ENCODE data around the gene NACA. TPM values are rescaled to one million over a fixed set of nuclear protein-coding genes. Genes with fewer than 3 reads are reported as not detected.
A peak's percentile ranks its signal among the peaks of the same experiment; 100 is the strongest.

Gene NACA
- total and polyA plus RNA-seq, 2 experiments from 2014 or later: 1,081 to 2,495 TPM

GRCh38 chr12:56679883-56680575 is 45.1 kb downstream of the NACA start:
- H3K9me2 ChIP-seq (ENCODE audit: insufficient read depth): no peaks in the 10 kb centered on the region
- Mint-ChIP-seq H3K4me3 (no peak overlapping the region), H3K36me3 (ENCODE audit: low read depth) (peaks cover 69% of the 10 kb centered on the region), H3K27ac (0 out of 2 replicates have a peak overlapping the region, but pooled peaks have one; percentile 56), H3K27me3 (ENCODE audit: insufficient read depth, low read depth, poor library complexity) (peaks cover 9% of the 10 kb centered on the region), H3K9me3 (no peaks in the 10 kb centered on the region), H3K4me1 (peaks cover 21% of the 10 kb centered on the region)
- H3K27ac ChIP-seq (ENCODE audit: low read depth): peak overlapping the region; percentile 65
- TF ChIP-seq ZNF114 (CRISPR knock-in tag; IDR thresholded peaks at IDR 0.05): no peak
- H2AFZ ChIP-seq: no peak overlapping the region
- peaks cover 10% of the 10 kb centered on the region; the same call in 1 of the 2 replicates for H3K36me3 ChIP-seq (ENCODE audit: insufficient read depth)
- no peak overlapping the region for H3K4me3 ChIP-seq
- no peak for DNase-seq (ENCODE audit: low spot score)
- H3K79me2 ChIP-seq (replicated peaks; ENCODE audit: insufficient read depth): peaks cover 100% of the 10 kb centered on the region
- no peak overlapping the region for H3K4me2 ChIP-seq
- ATAC-seq: no peak
- H3K27me3 ChIP-seq (ENCODE audit: insufficient read depth): no peaks in the 10 kb centered on the region
- H3K4me1 ChIP-seq (ENCODE audit: insufficient read depth): peaks cover 22% of the 10 kb centered on the region
- H3F3A ChIP-seq (replicated peaks; ENCODE audit: low read depth): peaks cover 15% of the 10 kb centered on the region; the same call in 1 of the 2 replicates
- peaks cover 90% of the 10 kb centered on the region for H4K20me1 ChIP-seq (replicated peaks; ENCODE audit: insufficient read depth)

DNA sequence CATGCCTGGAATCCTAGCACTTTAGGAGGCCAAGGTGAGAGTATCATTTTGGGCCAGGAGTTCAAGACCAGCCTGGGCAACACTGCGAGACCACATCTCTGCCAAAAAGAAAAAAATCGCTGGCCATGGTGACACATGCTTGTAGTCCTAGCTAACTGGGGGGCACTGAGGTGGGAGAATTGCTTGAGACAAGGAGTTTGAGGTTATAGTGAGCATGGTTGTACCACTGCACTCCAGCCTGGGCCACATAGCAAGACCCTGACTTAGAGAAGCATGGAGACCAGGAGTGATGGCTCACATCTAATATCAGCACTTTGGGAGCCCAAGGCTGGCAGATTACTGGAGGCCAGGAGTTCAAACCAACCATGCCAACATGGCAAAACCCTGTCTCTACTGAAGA is 46.2 kb downstream of the NACA start:
- 0 out of 2 replicates have a peak, but pooled peaks cover 10% of the 10 kb centered on the region for H3K36me3 ChIP-seq (ENCODE audit: insufficient read depth)
- no peaks in the 10 kb centered on the region for H3K9me2 ChIP-seq (ENCODE audit: insufficient read depth)
- DNase-seq (ENCODE audit: low spot score) (no peak), ATAC-seq (no peak)
- H3K79me2 ChIP-seq (replicated peaks; ENCODE audit: insufficient read depth): peaks cover 100% of the 10 kb centered on the region
- H3K27ac Mint-ChIP-seq: peak overlapping the region; percentile 34; the same call in 1 of the 2 replicates
- H2AFZ ChIP-seq: no peak overlapping the region
- TF ChIP-seq ZNF462 (CRISPR knock-in tag; IDR thresholded peaks at IDR 0.05): no peak
- TF ChIP-seq ZNF114 (CRISPR knock-in tag; IDR thresholded peaks at IDR 0.05): no peak
- 0 out of 2 replicates have a peak, but pooled peaks have one; percentile 22 for TF ChIP-seq POLR2AphosphoS5 (IDR thresholded peaks at IDR 0.05; ENCODE audit: low read depth)
- H3K27ac ChIP-seq (ENCODE audit: low read depth): peak overlapping the region; percentile 34; the same call in 1 of the 2 replicates
- no peak overlapping the region for H3K4me2 ChIP-seq
- H3K4me1 ChIP-seq (ENCODE audit: insufficient read depth): peaks cover 10% of the 10 kb centered on the region
- H4K20me1 ChIP-seq (replicated peaks; ENCODE audit: insufficient read depth): peaks cover 80% of the 10 kb centered on the region
- H3K9me3 Mint-ChIP-seq: no peaks in the 10 kb centered on the region
- no peaks in the 10 kb centered on the region for H3K27me3 ChIP-seq (ENCODE audit: insufficient read depth)
- H3K36me3 Mint-ChIP-seq (ENCODE audit: low read depth): peaks cover 62% of the 10 kb centered on the region
- H3K4me3 ChIP-seq: no peak overlapping the region
- peaks cover 11% of the 10 kb centered on the region; the same call in 1 of the 2 replicates for H3F3A ChIP-seq (replicated peaks; ENCODE audit: low read depth)
- H3K27me3 Mint-ChIP-seq (ENCODE audit: insufficient read depth, low read depth, poor library complexity): peaks cover 7% of the 10 kb centered on the region
- peaks cover 10% of the 10 kb centered on the region for H3K4me1 Mint-ChIP-seq
- H3K4me3 Mint-ChIP-seq: no peak overlapping the region; the same call in 2 of the 3 replicates
